NCI-H524 (cell line): ENCODE measurements around the gene RAD51D.
"Not testable (repeated sequence)": the region's sequence is repeated elsewhere in the genome, so short reads cannot be mapped to it uniquely, and the experiment has no call there.

Experiments used
- DNase-seq, 2 experiments: peaks; one replicate each; lab custom pipeline; 2025; lab: John Stamatoyannopoulos, UW

The RAD51D gene

GRCh38 chr17:35141681-35142466 is 22.2 kb upstream of the RAD51D start, which contains the start of gene NLE1:
NLE1 (minus strand) TSS chr17:35142303; CDS start chr17:35142275, 28 bp downstream.
- DNase-seq, result peak; percentile 37 to 74

- DNase-seq, result no peak
These were observed 18.6 kb upstream of the RAD51D start for GRCh38 chr17:35138218-35138617.

DNA sequence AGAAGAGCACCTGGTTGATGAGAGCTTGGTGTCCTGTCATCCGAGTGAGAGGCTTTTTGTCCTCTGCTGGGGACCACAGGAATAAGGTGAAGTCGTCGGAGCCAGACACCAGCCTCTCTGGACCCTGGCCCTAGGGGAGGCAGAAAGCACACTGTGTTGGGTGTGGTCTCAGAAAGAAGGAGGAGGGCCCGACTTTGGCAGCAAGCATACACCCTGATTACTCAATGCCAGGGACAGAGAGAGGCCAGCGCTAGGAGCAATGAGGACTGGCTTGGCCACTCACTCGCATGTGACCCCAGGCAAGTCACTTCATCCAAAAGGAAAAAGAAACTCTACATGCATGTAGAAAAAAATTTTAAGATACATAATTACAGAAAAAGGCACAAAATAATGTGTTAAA is 15.7 kb upstream of the RAD51D start:
- DNase-seq, result no peak

DNA sequence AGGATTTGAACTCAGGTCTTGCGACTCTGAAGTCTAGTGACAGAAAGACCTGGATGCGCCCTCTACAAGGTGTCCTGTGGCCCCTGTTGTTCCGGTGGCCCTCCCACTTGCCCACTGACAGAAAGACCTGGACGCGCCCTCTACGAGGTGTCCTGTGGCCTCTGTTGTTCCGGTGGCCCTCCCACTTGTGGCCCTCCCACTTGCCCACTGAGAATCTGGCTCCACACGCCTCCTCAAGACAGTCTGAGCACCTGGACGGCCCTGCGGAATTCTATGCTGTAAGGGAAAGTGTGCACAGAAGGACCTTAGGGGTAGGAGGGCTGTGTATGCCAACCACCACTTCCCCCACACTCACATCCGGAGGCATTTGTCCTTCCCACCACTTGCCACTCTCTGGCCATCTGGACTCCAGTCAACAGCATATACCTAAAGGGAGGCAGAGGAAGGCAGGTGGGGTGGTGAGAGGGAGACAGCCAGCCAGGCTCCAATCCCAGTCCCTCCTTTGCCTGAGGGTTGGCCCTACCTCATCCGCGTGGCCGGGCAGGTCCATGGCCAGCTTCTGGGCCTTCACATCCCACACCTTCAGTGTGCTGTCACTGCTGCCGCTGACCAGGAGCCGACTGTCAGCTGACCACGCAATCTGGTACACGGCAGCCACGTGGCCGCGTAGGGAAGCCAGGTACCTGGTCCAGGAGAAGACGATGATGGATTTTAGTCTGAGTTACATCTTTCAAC is 13.3 kb upstream of the RAD51D start:
- DNase-seq, result peak; percentile 69

DNA sequence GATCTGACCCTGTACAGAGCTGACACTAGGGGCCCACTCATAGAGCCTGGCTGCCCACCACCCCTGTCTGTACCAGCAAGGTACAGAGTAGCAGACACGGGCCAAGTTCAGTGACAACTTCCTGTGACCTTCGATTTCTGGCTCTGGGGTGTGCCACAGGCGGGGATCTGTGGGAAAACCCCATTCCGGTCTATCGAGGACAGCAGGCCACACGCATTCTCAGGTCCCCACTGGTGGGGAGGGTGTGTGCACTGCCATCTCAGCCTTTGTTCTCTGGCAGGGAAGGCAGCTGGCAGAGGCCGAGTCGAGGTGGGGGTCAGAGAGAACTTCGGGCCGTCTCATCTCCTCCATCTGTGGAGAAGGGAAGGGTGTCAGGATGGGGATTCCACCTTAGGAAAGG is 12.4 kb upstream of the RAD51D start:
- no peak for DNase-seq

DNA sequence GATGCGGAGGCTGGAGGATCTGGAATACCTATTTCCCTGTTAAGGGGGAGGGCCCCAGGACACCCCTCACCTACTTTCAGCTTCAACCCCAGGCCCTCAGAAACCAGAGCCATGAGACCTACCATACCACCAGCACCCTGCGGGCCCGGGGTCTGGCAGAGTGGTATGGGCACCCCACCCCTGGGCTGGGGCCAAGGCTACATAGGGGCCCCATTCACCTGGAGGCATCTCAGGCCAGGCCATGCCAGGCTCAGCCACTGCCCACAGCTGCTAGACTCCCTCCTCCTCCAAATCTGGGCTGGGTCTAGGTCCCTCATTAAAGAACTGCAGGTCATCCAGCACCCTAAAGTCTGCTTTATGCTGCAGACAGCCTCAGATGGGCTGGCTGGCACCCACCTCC is 10.7 kb upstream of the RAD51D start:
- no peak for DNase-seq

- DNase-seq, result no peak
These were observed 10.3 kb upstream of the RAD51D start for GRCh38 chr17:35129973-35130351.

- no peak for DNase-seq
These were observed 9.7 kb upstream of the RAD51D start for GRCh38 chr17:35129154-35129972.

- DNase-seq, result no peak
These were observed 8.3 kb upstream of the RAD51D start for GRCh38 chr17:35127751-35128514.

DNA sequence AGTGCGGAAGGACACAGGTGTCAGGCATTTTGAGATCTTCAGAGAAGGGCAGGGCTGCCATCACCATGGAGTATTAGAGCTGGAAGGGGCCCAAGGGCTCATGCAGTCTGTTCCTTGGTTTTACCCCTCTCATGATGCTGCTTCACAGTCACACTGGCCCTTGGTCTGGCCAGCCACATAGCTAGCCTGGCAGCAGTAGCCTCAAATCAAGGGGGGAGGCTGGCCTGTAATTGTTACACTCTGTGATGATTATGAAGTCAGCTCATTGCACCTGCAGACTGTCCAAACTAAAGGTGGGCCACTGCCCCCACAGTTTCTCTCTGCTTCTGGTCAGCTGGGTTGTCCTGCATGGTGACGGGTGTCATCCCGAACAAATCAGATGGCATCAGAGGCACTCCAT is 1.7 kb upstream of the RAD51D start, which contains the start of gene FNDC8:
Gene FNDC8, plus strand, starts transcription at position 301 of the 400 bp plus-strand sequence. Its CDS starts 79 bp downstream, at position 380.
- no peak for DNase-seq

DNA sequence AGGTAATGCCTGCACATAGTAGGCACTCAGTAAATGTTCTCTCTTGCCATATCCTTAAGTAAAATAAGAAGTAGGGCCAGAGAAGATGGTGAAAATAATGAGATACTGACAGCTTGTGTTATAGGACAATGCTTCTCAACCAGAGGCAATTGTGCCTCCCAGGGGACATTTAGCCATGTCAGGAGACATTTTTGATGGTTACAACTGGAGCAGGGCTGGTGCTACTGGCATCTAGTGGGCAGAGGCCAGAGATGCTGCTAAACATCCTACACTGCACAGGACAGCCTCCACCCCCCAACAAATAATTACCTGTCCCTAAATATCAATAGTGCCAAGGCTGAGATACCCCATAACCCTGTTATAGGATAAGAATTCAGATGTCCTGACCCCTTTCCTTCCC is 1.7 kb downstream of the RAD51D start:
- no peak for DNase-seq

- DNase-seq, result no peak
These were observed 2.8 kb downstream of the RAD51D start for GRCh38 chr17:35116845-35117244.

DNA sequence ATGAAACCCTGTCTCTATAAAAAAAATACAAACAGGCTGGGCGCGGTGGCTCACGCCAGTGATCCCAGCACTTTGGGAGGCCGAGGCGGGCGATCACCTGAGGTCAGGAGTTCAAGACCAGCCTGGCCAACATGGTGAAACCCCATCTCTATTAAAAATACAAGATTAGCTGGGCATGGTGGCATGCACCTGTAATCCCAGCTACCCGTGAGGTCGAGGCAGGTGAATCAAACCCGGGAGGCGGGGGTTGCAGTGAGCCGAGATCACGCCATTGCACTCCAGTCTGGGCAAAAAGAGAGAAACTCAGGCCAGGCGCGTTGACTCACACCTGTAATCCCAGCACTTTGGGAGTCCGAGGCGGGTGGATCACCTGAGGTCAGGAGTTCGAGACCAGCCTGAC is 8.9 kb downstream of the RAD51D start:
- not testable (repeated sequence) for DNase-seq

GRCh38 chr17:35104844-35105450 is 14.7 kb downstream of the RAD51D start:
- DNase-seq, result no peak

GRCh38 chr17:35103271-35103670 is 16.4 kb downstream of the RAD51D start:
- DNase-seq, result no peak

- DNase-seq, result no peak
These were observed 17.9 kb downstream of the RAD51D start for GRCh38 chr17:35101725-35102124.

DNA sequence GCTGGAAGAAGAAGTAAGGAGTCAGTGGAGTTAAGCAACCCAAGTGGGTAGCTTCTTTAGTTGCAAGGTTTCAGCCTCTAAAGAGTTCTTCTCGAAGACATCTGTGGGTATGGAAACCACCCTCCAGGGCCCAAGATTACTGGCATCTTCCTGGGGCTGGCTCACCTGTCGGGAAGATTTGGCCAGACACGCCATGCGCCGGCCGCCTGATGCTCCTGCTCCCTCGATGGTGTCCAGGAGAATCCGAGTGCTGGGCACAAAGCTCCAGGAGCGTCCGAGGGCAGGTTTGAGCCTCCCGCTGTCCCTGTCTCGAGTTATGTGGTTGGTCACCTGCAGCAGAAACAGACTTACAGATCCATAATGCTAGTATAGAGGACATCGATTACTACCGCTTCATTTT is 18.6 kb downstream of the RAD51D start:
- no peak for DNase-seq

DNA sequence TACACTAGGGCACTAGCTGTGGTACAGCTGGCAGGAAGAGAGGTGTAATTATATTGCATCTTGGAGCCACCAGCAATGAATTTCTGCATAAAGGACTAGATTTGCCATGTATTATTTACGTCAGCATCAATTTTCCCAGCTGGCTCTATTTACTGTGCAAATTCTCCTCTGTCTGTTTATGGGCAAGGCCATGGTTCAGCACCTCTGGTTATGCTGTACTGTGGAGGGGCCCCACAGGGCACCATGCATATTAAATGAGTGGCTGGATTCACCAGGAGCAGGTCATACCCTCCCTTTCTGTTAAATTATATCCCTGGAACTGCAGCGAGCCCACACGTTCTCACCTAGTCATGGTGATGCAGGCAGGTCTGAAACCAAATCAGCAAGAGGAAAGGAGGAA is 19.8 kb downstream of the RAD51D start:
- no peak for DNase-seq

GRCh38 chr17:35097776-35098175 is 21.9 kb downstream of the RAD51D start:
- peak in 1 of 2 experiments; percentile 9 for DNase-seq

- no peak for DNase-seq
These were observed 23.9 kb downstream of the RAD51D start for GRCh38 chr17:35095741-35096140.

GRCh38 chr17:35094902-35095301 is 24.8 kb downstream of the RAD51D start:
- no peak for DNase-seq
